ENCODE data around the gene CDK17. TPM values are rescaled to one million over a fixed set of nuclear protein-coding genes. Genes with fewer than 3 reads are reported as not detected.

Gene CDK17
- total and polyA plus RNA-seq, 2 of the 8 experiments (the other 6 are each of a cell fraction or from before 2014, with no cell fraction given): 5.8 to 20.0 TPM

- H2AK5ac ChIP-seq (ENCODE audit: low read depth, low read length): no peak overlapping the region; the same call in 1 of the 2 replicates
- ChIA-PET POLR2A (ENCODE audit: partially characterized antibody) (no interaction called here), CTCF (ENCODE audit: partially characterized antibody) (interaction anchor here (1.1 to 1.6 kb wide), 3 partner anchors 46 to 166 kb away, joined by 3 to 4 read pairs (median 3); no protein-coding TSS in a partner anchor)
- H3K56ac ChIP-seq (replicated peaks; ENCODE audit: insufficient read length, low read depth, low read length): no peak overlapping the region
- H4K5ac ChIP-seq (ENCODE audit: insufficient read length, low read depth, low read length): no peak overlapping the region
- H3K4ac ChIP-seq (replicated peaks; ENCODE audit: insufficient read length, low read depth, low read length): no peak overlapping the region
- no peak overlapping the region for H4K8ac ChIP-seq (ENCODE audit: extremely low read depth, insufficient read depth, low read length)
- no peaks in the 10 kb centered on the region for H4K20me1 ChIP-seq (replicated peaks in 1 of 2; ENCODE audit: control insufficient read depth in 1 of 2, insufficient read depth in 2 of 2, low read length in 2 of 2)
- no peaks in the 10 kb centered on the region for H3K27me3 ChIP-seq (replicated peaks in 1 of 4; ENCODE audit: control insufficient read depth in 3 of 4, extremely low read depth in 1 of 4, insufficient read depth in 3 of 4, low read length in 3 of 4)
- H3K14ac ChIP-seq (ENCODE audit: insufficient read length): no peak overlapping the region
- no peak overlapping the region for H3K23ac ChIP-seq (ENCODE audit: insufficient read length)
- FAIRE-seq (no peak), DNase-seq (ENCODE audit: low read depth in 1 of 2, low spot score in 2 of 2) (no peak)
- no peak overlapping the region for H2BK20ac ChIP-seq (ENCODE audit: low read length)
- no peaks in the 10 kb centered on the region; a peak in 2 of 7 replicates for H3K4me1 ChIP-seq (replicated peaks in 1 of 4; ENCODE audit: control insufficient read depth in 3 of 4, insufficient read depth in 4 of 4, low read length in 3 of 4)
- H3K79me2 ChIP-seq (ENCODE audit: control insufficient read depth in 1 of 2, insufficient read depth in 2 of 2, low read length in 2 of 2): no peaks in the 10 kb centered on the region
- H3K79me1 ChIP-seq (ENCODE audit: low read depth, low read length): no peaks in the 10 kb centered on the region
- no peaks in the 10 kb centered on the region for H3K23me2 ChIP-seq (ENCODE audit: low read depth, low read length)
- no peak overlapping the region for H2BK12ac ChIP-seq (ENCODE audit: low read depth, low read length)
- no peak overlapping the region for H3K4me3 ChIP-seq (ENCODE audit: extremely low read depth in 1 of 4, insufficient read depth in 2 of 4, low read depth in 3 of 4, low read length in 4 of 4)
- H4K91ac ChIP-seq (replicated peaks; ENCODE audit: insufficient read length, low read length): no peak overlapping the region
- H2BK120ac ChIP-seq (replicated peaks; ENCODE audit: low read depth, low read length): no peak overlapping the region
- WGBS, 2 experiments (ENCODE audit: extremely low coverage in 1 of 2, insufficient coverage in 1 of 2, insufficient read length in 1 of 2, insufficient replicate concordance in 2 of 2, low coverage in 1 of 2, low lambda C conversion rate in 2 of 2, missing lambda C conversion rate in 1 of 2): 84% methylated on average over 2 of the region's 2 CpGs; no CpG with 5 or more reads in 1 of the 2 experiments
- no peak overlapping the region for H2AFZ ChIP-seq (ENCODE audit: low read length)
- no peak overlapping the region for H3K4me2 ChIP-seq (ENCODE audit: insufficient read depth in 1 of 2, low read depth in 2 of 2, low read length in 2 of 2)
- H2BK15ac ChIP-seq (ENCODE audit: low read length): no peak overlapping the region
- H3K27ac ChIP-seq (ENCODE audit: low read depth, low read length): no peak overlapping the region
- no peak overlapping the region for H3K9ac ChIP-seq (replicated peaks in 1 of 4; ENCODE audit: extremely low read depth in 1 of 4, low read depth in 3 of 4, low read length in 3 of 4)
- no peak overlapping the region for H2BK5ac ChIP-seq (ENCODE audit: low read depth, low read length)
- H3K18ac ChIP-seq (ENCODE audit: extremely low read depth, low read length): no peak overlapping the region
- no peaks in the 10 kb centered on the region; a peak in 2 of 8 replicates for H3K36me3 ChIP-seq (ENCODE audit: control insufficient read depth in 2 of 4, insufficient read depth in 4 of 4, low read length in 3 of 4)
- no peaks in the 10 kb centered on the region for H3K9me3 ChIP-seq (ENCODE audit: insufficient read depth in 2 of 2, low read depth in 1 of 2, low read length in 1 of 2)
- TF ChIP-seq YY1 (IDR thresholded peaks at IDR 0.05; ENCODE audit: low read depth, low read length): no peak
- no peak for TF ChIP-seq SAP30 (IDR thresholded peaks at IDR 0.05; ENCODE audit: insufficient read depth, insufficient replicate concordance, low read length)
- TF ChIP-seq POLR2AphosphoS5 (IDR thresholded peaks at IDR 0.05; ENCODE audit: low read depth, low read length): no peak
- TF ChIP-seq, protein P1, sequence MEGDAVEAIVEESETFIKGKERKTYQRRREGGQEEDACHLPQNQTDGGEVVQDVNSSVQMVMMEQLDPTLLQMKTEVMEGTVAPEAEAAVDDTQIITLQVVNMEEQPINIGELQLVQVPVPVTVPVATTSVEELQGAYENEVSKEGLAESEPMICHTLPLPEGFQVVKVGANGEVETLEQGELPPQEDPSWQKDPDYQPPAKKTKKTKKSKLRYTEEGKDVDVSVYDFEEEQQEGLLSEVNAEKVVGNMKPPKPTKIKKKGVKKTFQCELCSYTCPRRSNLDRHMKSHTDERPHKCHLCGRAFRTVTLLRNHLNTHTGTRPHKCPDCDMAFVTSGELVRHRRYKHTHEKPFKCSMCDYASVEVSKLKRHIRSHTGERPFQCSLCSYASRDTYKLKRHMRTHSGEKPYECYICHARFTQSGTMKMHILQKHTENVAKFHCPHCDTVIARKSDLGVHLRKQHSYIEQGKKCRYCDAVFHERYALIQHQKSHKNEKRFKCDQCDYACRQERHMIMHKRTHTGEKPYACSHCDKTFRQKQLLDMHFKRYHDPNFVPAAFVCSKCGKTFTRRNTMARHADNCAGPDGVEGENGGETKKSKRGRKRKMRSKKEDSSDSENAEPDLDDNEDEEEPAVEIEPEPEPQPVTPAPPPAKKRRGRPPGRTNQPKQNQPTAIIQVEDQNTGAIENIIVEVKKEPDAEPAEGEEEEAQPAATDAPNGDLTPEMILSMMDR (IDR thresholded peaks at IDR 0.05; ENCODE audit: control extremely low read depth in 1 of 3, insufficient read depth in 1 of 3, low read depth in 1 of 3, low read length in 3 of 3): no peak
- TF ChIP-seq SIRT6 (IDR thresholded peaks at IDR 0.05; ENCODE audit: low read length): no peak
- TF ChIP-seq KDM4A (IDR thresholded peaks at IDR 0.05; ENCODE audit: low read depth, low read length, severe bottlenecking): no peak
- no peak for TF ChIP-seq SP1 (IDR thresholded peaks at IDR 0.05; ENCODE audit: low read depth, low read length)
- TF ChIP-seq, protein P2, sequence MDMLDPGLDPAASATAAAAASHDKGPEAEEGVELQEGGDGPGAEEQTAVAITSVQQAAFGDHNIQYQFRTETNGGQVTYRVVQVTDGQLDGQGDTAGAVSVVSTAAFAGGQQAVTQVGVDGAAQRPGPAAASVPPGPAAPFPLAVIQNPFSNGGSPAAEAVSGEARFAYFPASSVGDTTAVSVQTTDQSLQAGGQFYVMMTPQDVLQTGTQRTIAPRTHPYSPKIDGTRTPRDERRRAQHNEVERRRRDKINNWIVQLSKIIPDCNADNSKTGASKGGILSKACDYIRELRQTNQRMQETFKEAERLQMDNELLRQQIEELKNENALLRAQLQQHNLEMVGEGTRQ (IDR thresholded peaks at IDR 0.05; ENCODE audit: low read length): no peak
- no peak for TF ChIP-seq SUZ12 (IDR thresholded peaks at IDR 0.05; ENCODE audit: low read length)
- no peak for TF ChIP-seq SP4 (IDR thresholded peaks at IDR 0.05; ENCODE audit: low read length)
- no peak for TF ChIP-seq SP2 (IDR thresholded peaks at IDR 0.05; ENCODE audit: low read length)
Measured at GRCh38 chr12:96257550-96258103, 142.6 kb downstream of the CDK17 start.
